GM12864 (cell line): ENCODE measurements around the gene RPP40.

Experiments
- DNase-seq: peaks from one replicate; pipeline ENCODE4 v3.0.0-alpha.2; 2011; ENCODE audit warnings: low read depth
- H3K4me3 ChIP-seq: 2 replicates; pipeline ENCODE4 v1.5.1; 2011; ENCODE audit warnings: mild to moderate bottlenecking, low read depth, low read length, control low read depth
- CTCF ChIP-seq: IDR thresholded peaks from 2 replicates; pipeline ENCODE4 v1.5.1; 2011; ENCODE audit warnings: low read depth, mild to moderate bottlenecking, moderate library complexity, low read length, control low read depth, inconsistent platforms; ENCODE audit errors: missing control alignments

The RPP40 gene

DNA sequence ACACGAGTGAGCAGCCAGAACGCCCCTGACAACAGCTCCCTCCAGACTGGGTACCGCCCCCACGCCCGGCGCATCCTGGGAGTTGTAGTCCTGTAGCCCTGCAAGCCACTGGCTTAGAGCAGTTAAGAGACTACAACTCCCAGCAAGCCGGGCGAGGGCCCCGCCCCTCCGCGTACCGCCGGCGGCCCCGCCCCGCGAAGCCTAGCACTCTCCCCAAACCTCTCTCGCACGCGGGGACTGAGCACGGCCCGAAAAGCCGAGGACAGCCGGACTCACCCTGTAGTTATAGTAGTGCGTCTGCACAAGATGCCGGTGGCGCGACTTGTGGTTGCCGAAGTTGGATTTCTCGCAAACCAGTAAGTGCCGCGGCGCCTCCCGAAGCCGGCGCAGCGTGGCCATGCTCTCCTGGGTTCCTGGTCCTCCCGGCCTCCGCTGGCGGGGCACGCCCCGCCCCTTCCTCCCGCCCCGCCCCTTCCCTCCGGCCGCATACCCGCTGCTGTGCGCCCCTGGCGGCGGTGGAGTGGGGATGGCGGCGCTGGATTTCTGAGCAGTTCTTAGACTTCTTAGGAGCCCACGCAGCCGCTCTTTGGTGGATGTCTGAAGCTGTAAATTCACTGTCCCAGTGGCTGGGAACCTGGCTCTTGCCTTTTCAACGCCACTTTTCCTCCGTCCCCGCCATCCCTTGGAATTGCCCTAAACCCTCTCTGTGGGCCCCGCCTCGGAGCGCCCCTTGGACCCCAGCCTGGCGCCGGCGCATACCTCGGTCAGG is at the start of gene RPP40:
Gene RPP40, minus strand, starts transcription at position 434 of the 769 bp plus-strand sequence. Its CDS starts 35 bp downstream, at position 399.
- peak; percentile 91 for DNase-seq

DNA sequence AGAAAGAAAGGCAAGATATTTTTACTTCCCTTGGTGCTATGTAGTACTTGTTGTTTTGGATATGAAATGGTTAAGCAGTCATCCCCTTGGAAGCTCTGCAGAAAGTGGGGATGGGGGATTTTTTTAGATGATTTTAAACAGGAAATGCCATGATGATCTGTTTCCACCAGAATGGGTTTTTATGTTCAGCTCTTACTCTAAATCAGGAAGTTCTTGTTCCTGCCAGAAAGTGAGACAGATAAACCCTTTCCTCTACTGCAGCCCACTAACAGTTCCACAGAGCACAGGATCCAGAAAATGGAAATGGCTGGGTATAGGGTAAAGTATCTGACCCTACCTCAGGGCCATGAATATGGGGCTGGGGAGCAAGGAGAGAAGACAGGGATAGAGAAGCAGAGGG is 49.2 kb upstream of the RPP40 start:
- DNase-seq, result no peak
- no peak for TF ChIP-seq CTCF

More for the DNA sequence above, at the start of gene RPP40:
- peak; percentile 80 for TF ChIP-seq CTCF
- H3K4me3 ChIP-seq, result peak within 1 kb of the TSS; percentile 69

DNA sequence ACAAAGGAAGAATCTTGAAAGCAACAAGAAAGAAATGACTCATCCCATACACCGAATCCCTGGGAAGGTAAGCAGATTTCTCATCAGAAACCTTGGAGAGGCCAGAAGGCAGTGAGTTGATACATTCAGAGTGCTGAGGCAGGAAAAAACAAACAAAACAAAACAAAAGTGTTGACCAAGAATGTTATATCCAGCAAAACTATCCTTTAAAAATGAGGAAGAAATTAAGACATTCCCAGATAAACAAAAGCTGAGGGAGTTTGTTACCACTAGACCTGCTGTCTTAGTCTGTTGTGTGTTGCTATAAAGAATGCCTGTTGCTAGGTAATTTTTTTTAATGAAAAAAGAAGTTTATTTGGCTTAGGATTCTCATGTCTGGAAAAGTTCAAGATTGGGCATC is 47.6 kb upstream of the RPP40 start:
- H3K4me3 ChIP-seq, result no peak overlapping the region
- no peak for DNase-seq
- TF ChIP-seq CTCF, result no peak

More for the DNA sequence above, 49.2 kb upstream of the RPP40 start:
- no peak overlapping the region for H3K4me3 ChIP-seq

- no peak for TF ChIP-seq CTCF
- no peak overlapping the region for H3K4me3 ChIP-seq
- no peak for DNase-seq
These were observed 46.2 kb upstream of the RPP40 start for GRCh38 chr6:5050009-5050408.

GRCh38 chr6:5046430-5046829 is 42.6 kb upstream of the RPP40 start:
- no peak for DNase-seq
- no peak for TF ChIP-seq CTCF
- no peak overlapping the region for H3K4me3 ChIP-seq

GRCh38 chr6:5045416-5045815 is 41.6 kb upstream of the RPP40 start:
- no peak for TF ChIP-seq CTCF
- DNase-seq, result no peak
- H3K4me3 ChIP-seq, result no peak overlapping the region

- H3K4me3 ChIP-seq, result no peak overlapping the region
- TF ChIP-seq CTCF, result no peak
- no peak for DNase-seq
These were observed 41.0 kb upstream of the RPP40 start for GRCh38 chr6:5044866-5045265.
